BJ (cell line): ENCODE data around the gene CACHD1. TPM values are rescaled to one million over a fixed set of nuclear protein-coding genes. Genes with fewer than 3 reads are reported as not detected.
"Not testable (repeated sequence)": the region's sequence is repeated elsewhere in the genome, so short reads cannot be mapped to it uniquely, and the experiment has no call there.

Source experiments
- CTCF ChIA-PET: fragments of 350-600 bp; formaldehyde crosslinking; extraction: SDS; loops from one replicate; lab custom pipeline; 2021; ENCODE audit warnings: antibody characterized with exemption, inconsistent platforms; lab: Yijun Ruan, JAX
- POLR2A ChIA-PET: fragments of 300-600 bp; sonication (Branson Sonifier 250); formaldehyde crosslinking; extraction: SDS; loops from one replicate; lab custom pipeline; 2021; ENCODE audit warnings: antibody characterized with exemption; lab: Charles Lee
- DNase-seq: peaks from one replicate; pipeline ENCODE4 v3.0.0-alpha.2; 2011; ENCODE audit warnings: low read depth
- H3K27me3 ChIP-seq: 2 replicates; pipeline ENCODE4 v1.6.0; 2011; ENCODE audit warnings: low read length; ENCODE audit not compliant: control insufficient read depth, insufficient read depth
- H3K36me3 ChIP-seq: 2 replicates; pipeline ENCODE4 v1.5.1; 2011; ENCODE audit warnings: low read length; ENCODE audit not compliant: control insufficient read depth, insufficient read depth
- H3K4me3 ChIP-seq: 2 replicates; pipeline ENCODE4 v1.5.1; 2011; ENCODE audit warnings: low read depth, mild to moderate bottlenecking, control low read depth, low read length
- polyA plus RNA-seq: library from polyadenylated mRNA; depleted of rRNA; stranded (reverse); fragments of >200 nt; gene quantifications from 2 replicates; pipeline ENCODE4 v1.2.3, GENCODE V29; 2011
- TF ChIP-seq, protein P1 (sequence below): IDR thresholded peaks from 2 replicates; pipeline ENCODE4 v1.5.1; 2011; ENCODE audit warnings: low read depth, mild to moderate bottlenecking, control low read depth, inconsistent platforms, low read length, moderate library complexity; ENCODE audit not compliant: insufficient read depth

CACHD1 gene
- polyA plus RNA-seq, 1 experiment: 3.0 TPM

DNA sequence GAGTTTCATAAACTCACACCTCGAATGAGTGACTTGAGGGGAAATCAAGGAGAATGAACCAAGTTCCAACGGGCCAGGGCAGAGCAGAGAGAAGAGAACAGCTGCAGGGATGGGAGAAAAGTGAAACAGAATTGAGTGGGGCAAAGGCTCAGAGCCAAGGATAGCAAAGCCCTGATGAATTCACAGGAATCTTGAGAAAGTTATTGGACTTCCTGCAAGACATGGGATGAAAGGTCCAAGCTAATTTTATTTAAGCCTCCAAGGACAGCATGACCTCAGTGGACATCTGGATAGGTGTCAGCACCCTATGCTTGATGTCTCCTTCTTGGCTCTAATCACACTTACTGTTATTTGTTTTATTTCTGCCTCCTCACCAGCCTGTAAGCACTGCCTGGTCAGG, 232.0 kb downstream of the CACHD1 start:
- Histone ChIP-seq H3K36me3 (no peaks in the 10 kb centered on the region), H3K27me3 (no peaks in the 10 kb centered on the region), H3K4me3 (no peak overlapping the region)
- TF ChIP-seq, protein P1, sequence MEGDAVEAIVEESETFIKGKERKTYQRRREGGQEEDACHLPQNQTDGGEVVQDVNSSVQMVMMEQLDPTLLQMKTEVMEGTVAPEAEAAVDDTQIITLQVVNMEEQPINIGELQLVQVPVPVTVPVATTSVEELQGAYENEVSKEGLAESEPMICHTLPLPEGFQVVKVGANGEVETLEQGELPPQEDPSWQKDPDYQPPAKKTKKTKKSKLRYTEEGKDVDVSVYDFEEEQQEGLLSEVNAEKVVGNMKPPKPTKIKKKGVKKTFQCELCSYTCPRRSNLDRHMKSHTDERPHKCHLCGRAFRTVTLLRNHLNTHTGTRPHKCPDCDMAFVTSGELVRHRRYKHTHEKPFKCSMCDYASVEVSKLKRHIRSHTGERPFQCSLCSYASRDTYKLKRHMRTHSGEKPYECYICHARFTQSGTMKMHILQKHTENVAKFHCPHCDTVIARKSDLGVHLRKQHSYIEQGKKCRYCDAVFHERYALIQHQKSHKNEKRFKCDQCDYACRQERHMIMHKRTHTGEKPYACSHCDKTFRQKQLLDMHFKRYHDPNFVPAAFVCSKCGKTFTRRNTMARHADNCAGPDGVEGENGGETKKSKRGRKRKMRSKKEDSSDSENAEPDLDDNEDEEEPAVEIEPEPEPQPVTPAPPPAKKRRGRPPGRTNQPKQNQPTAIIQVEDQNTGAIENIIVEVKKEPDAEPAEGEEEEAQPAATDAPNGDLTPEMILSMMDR: no peak
- POLR2A ChIA-PET: no interaction called here
- no peak for DNase-seq
- CTCF ChIA-PET: no interaction called here

DNA sequence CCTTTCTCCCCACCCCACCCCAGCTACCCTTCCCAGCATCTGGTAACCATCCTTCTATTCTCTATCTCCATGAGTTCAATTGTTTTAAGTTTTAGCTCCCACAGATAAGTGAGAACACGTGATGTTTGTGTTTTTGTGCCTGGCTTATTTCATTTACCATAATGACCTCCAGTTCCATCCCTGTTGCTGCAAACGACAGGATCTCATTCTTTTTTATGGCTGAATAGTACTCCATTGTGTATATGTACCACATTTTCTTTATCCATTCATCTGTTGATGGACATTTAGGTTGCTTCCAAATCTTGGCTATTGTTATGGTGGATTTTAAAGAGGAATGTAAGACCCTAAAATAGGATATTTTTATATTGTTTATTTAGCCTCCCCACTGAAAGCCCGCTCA, 232.7 kb downstream of the CACHD1 start:
- H3K4me3 ChIP-seq, CTCF ChIA-PET, H3K27me3 ChIP-seq, DNase-seq, H3K36me3 ChIP-seq, POLR2A ChIA-PET: not testable (repeated sequence)

DNA sequence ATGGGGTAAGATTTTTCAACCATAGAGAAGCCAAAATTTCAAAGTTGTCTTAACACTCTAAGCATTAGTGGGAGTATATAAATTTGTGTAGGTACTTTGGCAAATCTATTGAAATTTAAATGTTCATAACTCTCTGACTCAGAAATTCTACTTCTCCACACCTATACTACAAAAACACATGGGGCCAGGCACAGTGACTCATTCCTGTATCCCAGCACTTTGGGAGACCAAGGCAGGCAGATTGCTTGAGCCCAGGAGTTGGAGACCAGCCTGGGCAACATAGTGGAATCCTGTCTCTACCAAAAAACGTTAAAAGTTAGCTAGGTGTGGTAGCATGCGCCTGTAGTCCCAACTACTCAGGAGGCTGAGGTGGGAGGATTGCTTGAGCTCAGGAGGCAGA, 233.7 kb downstream of the CACHD1 start:
- ChIA-PET CTCF (no interaction called here), POLR2A (interaction anchor here (0.5 kb wide), 1 partner anchor 18 kb away, joined by 4 read pairs; no protein-coding TSS in a partner anchor)
- no peak for DNase-seq
- Histone ChIP-seq H3K36me3 (no peaks in the 10 kb centered on the region), H3K27me3 (no peaks in the 10 kb centered on the region), H3K4me3 (no peak overlapping the region)
- TF ChIP-seq, protein P1: no peak

DNA sequence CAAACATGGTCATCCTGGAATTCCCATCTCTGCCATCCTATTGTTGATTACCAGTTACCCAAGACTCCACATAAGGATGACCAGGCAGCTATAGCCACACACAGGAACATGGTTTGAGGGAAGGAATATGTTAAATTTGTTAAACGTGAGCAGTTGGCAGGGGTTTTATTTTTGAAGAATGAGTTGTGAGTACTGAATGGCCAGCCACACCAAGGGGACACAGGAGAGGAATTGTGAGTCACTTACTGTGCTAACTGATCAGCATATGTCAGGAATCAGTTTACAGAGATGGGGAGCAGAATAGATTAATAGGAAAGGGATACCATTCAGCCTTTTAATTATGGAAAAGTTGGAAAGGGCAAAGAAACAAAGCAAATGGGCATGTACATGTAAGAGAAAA, 235.7 kb downstream of the CACHD1 start:
- ChIA-PET POLR2A (no interaction called here), CTCF (interaction anchor here (1.1 kb wide), 1 partner anchor 14 kb away, joined by 3 read pairs; no protein-coding TSS in a partner anchor)
- no peak for DNase-seq
- Histone ChIP-seq H3K27me3 (no peaks in the 10 kb centered on the region; the same call in 1 of the 2 replicates), H3K36me3 (no peaks in the 10 kb centered on the region), H3K4me3 (no peak overlapping the region)
- TF ChIP-seq, protein P1: no peak

DNA sequence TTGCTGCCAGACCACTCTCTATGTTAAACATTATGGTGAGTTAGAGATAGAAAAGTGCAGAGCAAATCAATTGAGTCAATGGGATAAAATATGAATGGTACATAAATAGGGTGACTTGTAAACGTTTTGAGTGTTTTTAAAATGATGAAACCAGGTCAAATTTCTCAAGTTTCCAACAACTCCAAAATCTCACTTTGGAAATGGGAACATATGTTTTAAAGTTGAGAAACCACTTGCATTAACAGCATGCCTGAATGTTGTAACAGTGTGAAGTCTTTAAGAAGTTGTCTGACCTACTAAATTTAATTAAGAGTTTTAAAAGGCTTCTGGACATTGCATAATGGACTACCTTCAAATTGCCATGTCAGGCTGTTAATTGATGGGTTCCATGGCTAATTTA, 241.3 kb downstream of the CACHD1 start:
- CTCF ChIA-PET: no interaction called here
- TF ChIP-seq, protein P1: no peak
- H3K4me3 ChIP-seq: no peak overlapping the region
- DNase-seq: no peak
- POLR2A ChIA-PET: no interaction called here
- peaks cover 2% of the 10 kb centered on the region; the same call in 1 of the 2 replicates for H3K27me3 ChIP-seq
- no peaks in the 10 kb centered on the region for H3K36me3 ChIP-seq

DNA sequence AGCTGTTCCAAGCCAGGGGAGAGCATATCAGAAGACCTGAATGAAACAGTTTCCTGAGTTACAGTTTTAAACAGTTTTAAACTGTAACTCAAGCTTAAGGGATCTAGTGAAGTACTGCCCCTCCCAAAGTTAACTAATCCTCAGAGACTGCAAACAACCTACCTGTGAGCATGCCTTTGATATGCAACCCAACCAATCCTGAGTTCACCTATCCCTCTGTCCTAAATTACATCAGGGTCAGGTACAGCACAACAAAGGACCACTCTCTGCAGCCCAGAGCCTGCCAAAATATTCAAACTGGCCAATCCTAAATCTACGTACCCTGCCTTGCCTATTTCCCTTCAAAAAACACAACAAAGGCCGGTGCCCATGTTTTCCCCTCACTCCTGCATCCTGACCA, 242.1 kb downstream of the CACHD1 start:
- CTCF ChIA-PET: no interaction called here
- TF ChIP-seq, protein P1: no peak
- no peak for DNase-seq
- POLR2A ChIA-PET: no interaction called here
- peaks cover 2% of the 10 kb centered on the region; the same call in 1 of the 2 replicates for H3K27me3 ChIP-seq
- no peak overlapping the region for H3K4me3 ChIP-seq
- H3K36me3 ChIP-seq: no peaks in the 10 kb centered on the region
